ENCODE measurements around the gene PPIL1. TPM values are rescaled to one million over a fixed set of nuclear protein-coding genes. Genes with fewer than 3 reads are reported as not detected.
A peak's percentile ranks its signal among the peaks of the same experiment; 100 is the strongest.

The PPIL1 gene
- total and polyA plus RNA-seq, 2 of the 13 experiments (the other 11 are each of a cell fraction or from before 2014, with no cell fraction given): 74.2 to 144 TPM

- TF ChIP-seq POLR2G (IDR thresholded peaks at IDR 0.05; ENCODE audit: low read depth, low read length) (0 out of 2 replicates have a peak, but pooled peaks have one; percentile 31), ZNF414 (CRISPR knock-in tag; IDR thresholded peaks at IDR 0.05) (0 out of 2 replicates have a peak, but pooled peaks have one; percentile 58), ARID5B (CRISPR knock-in tag; IDR thresholded peaks at IDR 0.05) (no peak), ZBTB2 (CRISPR knock-in tag; IDR thresholded peaks at IDR 0.05; ENCODE audit: low read depth) (no peak), HDAC2 (CRISPR knock-in tag; IDR thresholded peaks at IDR 0.05) (no peak), IRF2 (CRISPR knock-in tag; IDR thresholded peaks at IDR 0.05) (no peak), MED13 (CRISPR knock-in tag; IDR thresholded peaks at IDR 0.05) (no peak), PHF20 (CRISPR knock-in tag; IDR thresholded peaks at IDR 0.05) (no peak), SNAPC4 (CRISPR knock-in tag; IDR thresholded peaks at IDR 0.05) (no peak), DMTF1 (CRISPR knock-in tag; IDR thresholded peaks at IDR 0.05) (no peak), ZNF567 (CRISPR knock-in tag; IDR thresholded peaks at IDR 0.05; ENCODE audit: borderline replicate concordance) (no peak), ZSCAN5A (CRISPR knock-in tag; IDR thresholded peaks at IDR 0.05; ENCODE audit: borderline replicate concordance) (0 out of 2 replicates have a peak, but pooled peaks have one; percentile 56), HNF4A (CRISPR knock-in tag; IDR thresholded peaks at IDR 0.05) (0 out of 2 replicates have a peak, but pooled peaks have one; percentile 10)
Observed at GRCh38 chr6:36886950-36887618, 12.5 kb upstream of the PPIL1 start (continued).

All from HepG2 (cell line).